GM12801 (cell line): ENCODE data around the gene ODAD2.

Experiments
- CTCF ChIP-seq: IDR thresholded peaks from one replicate; pipeline ENCODE4 v1.5.1; 2011; ENCODE audit warnings: control low read depth; ENCODE audit not compliant: insufficient read length; ENCODE audit errors: extremely low read depth

Gene ODAD2

GRCh38 chr10:27949528-27950241, 49.2 kb downstream of the ODAD2 start:
- no peak for TF ChIP-seq CTCF

DNA sequence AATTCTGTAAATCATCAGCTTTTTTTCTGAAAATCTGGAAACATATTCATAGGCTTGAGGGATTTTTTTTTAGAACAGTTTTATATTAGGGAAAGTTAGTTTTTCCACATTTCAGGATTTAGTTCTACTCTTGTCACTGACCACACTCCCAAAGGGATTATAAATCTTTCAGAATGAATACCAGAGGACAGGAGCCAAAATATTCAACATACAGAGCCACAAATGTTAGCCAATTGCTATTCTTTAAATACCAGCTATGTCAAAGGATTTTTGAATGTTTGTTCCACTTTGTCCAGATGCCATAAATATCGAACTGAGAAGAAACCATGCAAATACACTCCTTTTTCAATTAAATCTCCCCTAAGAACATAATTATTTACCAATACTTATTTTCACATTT, 50.7 kb downstream of the ODAD2 start:
- TF ChIP-seq CTCF = no peak

DNA sequence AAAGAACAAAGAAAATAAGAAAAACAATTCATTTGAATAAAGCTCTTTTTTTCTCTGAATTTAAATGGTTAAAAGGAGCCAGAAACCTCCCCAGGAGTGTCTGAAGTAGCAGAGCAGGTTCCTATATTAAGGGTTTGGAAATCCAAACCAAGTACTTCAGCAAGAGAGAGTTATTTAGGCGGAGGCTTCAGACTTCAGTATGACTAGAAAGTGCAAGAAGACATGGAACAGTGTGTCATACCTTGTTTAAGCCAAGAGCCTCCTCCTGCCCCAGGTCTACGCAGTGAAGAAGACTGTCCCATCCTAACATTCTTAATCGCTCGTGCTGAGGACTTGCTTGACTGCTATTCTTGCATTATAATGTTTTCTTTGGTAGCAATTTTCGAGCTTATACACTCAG, 51.3 kb downstream of the ODAD2 start:
- no peak for TF ChIP-seq CTCF

DNA sequence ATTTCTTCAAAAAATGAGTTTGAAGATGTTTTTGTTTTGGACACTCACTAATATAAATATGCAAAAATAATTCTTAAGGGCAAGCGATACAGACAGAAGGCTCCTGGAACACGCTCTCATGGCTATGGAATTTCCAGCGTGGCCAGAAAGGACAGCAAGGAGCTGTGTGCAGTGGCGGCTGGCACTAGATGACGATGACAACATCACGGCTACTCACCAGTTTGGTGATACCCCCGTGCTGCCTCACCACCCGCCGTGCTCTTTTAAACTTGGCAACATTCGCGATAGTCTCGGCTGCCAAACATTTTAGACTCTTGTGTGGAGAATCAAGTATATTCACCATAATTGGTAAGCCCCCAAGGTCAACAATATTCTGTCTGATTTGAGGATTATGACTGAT, 54.9 kb downstream of the ODAD2 start:
- TF ChIP-seq CTCF = no peak

DNA sequence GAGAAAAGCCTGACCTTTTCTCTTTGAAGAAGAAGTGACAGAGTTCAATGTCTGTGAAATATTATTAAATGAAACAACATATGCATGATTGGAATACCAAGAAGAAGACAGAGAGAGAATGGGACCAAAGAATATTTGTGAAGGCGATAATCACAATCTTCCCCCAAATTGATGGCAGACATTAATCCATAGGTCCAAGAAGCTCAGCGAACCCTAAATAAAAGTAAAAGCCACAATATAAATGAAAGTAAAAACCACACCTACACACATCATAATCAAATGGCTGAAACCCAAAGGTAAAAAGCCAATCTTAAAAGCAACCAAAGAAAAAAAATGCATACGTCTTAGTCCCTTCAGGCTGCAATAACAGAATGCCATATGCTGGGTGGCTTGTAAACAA, 84.0 kb downstream of the ODAD2 start:
- TF ChIP-seq CTCF = no peak

DNA sequence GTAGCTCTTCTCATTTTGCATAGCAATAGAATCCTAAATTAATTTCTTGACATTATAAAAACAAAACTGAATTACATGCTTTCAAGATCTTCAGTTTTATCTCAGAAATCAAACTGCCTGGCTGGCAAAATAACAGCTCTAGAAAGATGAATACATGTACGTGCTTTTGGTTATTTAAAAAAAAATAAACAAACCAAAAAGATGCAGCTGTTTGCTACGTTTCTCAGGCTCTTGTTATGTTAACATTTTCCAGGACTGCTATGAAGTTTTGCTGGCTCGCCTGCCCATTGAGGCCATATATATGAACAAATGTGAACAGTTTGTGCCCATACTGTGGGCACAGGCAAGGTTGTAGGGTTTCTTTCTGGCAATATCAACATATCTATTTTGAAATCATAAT, 86.6 kb downstream of the ODAD2 start:
- TF ChIP-seq CTCF = no peak

GRCh38 chr10:27911539-27911938, 87.3 kb downstream of the ODAD2 start:
- TF ChIP-seq CTCF = no peak
